Activated naive CD4-positive, alpha-beta T cell treated with anti-CD3 and anti-CD28 coated beads, Interleukin-2, amount 50 U/mL, for 16 hours (primary cell): ENCODE data around the gene SART1.

Experiments used
- DNase-seq: peaks from one replicate; pipeline ENCODE4 v3.0.0-alpha.2; 2020

SART1 gene

GRCh38 chr11:65968600-65969482, 7.3 kb downstream of the SART1 start:
- DNase-seq = no peak

- no peak for DNase-seq
Measured at GRCh38 chr11:65972116-65972515, 10.6 kb downstream of the SART1 start.

GRCh38 chr11:65973439-65974110, 12.0 kb downstream of the SART1 start:
- DNase-seq = no peak

GRCh38 chr11:65975771-65976170, 14.2 kb downstream of the SART1 start:
- no peak for DNase-seq

- DNase-seq = no peak
Measured at GRCh38 chr11:65976216-65977176, 15.0 kb downstream of the SART1 start.

GRCh38 chr11:65977621-65978390, 16.3 kb downstream of the SART1 start:
- no peak for DNase-seq

- DNase-seq = no peak
Measured at GRCh38 chr11:65978391-65979238, 17.1 kb downstream of the SART1 start.

- no peak for DNase-seq
Measured at GRCh38 chr11:65979261-65979759, 17.8 kb downstream of the SART1 start.

- no peak for DNase-seq
Measured at GRCh38 chr11:65981101-65981740, 19.7 kb downstream of the SART1 start.

- DNase-seq = no peak
Measured at GRCh38 chr11:65981972-65982823, 20.7 kb downstream of the SART1 start.

- no peak for DNase-seq
Measured at GRCh38 chr11:65982824-65983588, 21.5 kb downstream of the SART1 start.

- DNase-seq = no peak
Measured at GRCh38 chr11:65983589-65983987, 22.1 kb downstream of the SART1 start.

GRCh38 chr11:65987336-65987735, 25.8 kb downstream of the SART1 start:
- DNase-seq = no peak

GRCh38 chr11:65988791-65989592, 27.5 kb downstream of the SART1 start:
- DNase-seq = peak; percentile 89

GRCh38 chr11:65992056-65992455, 30.5 kb downstream of the SART1 start:
- no peak for DNase-seq

- no peak for DNase-seq
Measured at GRCh38 chr11:65997286-65997685, 35.8 kb downstream of the SART1 start.

- DNase-seq = peak; percentile 90
Measured at GRCh38 chr11:66001942-66002647, 40.6 kb downstream of the SART1 start, which contains the start of the genes BANF1 and EIF1AD. Gene BANF1, plus strand, starts transcription at chr11:66002503. Its CDS starts 748 bp downstream, at chr11:66003251. Gene EIF1AD, minus strand, starts transcription at chr11:66002157. Its CDS starts 1,768 bp downstream, at chr11:66000389.
